IMR-90 (cell line): ENCODE measurements around the gene TOM1L1.

Experiments
- CTCF ChIP-seq: conservative IDR thresholded peaks from 2 replicates; pipeline ENCODE4 v1.5.1; 2012; ENCODE audit warnings: mild to moderate bottlenecking, low read depth, low read length, improper control_type of control experiment
- POLR2A ChIP-seq: IDR thresholded peaks from 2 replicates; pipeline ENCODE4 v1.6.1; 2012; ENCODE audit warnings: mild to moderate bottlenecking, low read depth, low read length
- USF2 ChIP-seq: fragments of 150-350 bp; IDR thresholded peaks from 2 replicates; pipeline ENCODE4 v1.6.1; 2017; ENCODE audit warnings: mild to moderate bottlenecking, antibody characterized with exemption, low read length, low read depth

GRCh38 chr17:54916721-54917120 is 16.1 kb downstream of the TOM1L1 start:
- TF ChIP-seq POLR2A (no peak), CTCF (no peak), USF2 (no peak)
